HG03108 (cell line): Measurements from ENCODE around the gene RGL1.
"Not testable (repeated sequence)": the region's sequence is repeated elsewhere in the genome, so short reads cannot be mapped to it uniquely, and the experiment has no call there.

Source experiments
- ATAC-seq: cut with Tn5 transposase; IDR thresholded peaks from one replicate; pipeline ENCODE4 v1.9.1; 2021; ENCODE audit warnings: moderate library complexity; ENCODE audit not compliant: unreplicated experiment

The RGL1 gene

GRCh38 chr1:183783767-183784637 is 20.9 kb upstream of the RGL1 start:
- no peak for ATAC-seq

- not testable (repeated sequence) for ATAC-seq
Observed at GRCh38 chr1:183785921-183786320, 19.0 kb upstream of the RGL1 start.

- ATAC-seq, result no peak
Observed at GRCh38 chr1:183787704-183788103, 17.2 kb upstream of the RGL1 start.

- ATAC-seq, result no peak
Observed at GRCh38 chr1:183791319-183791718, 13.6 kb upstream of the RGL1 start.

- no peak for ATAC-seq
Observed at GRCh38 chr1:183792300-183792699, 12.6 kb upstream of the RGL1 start.

- ATAC-seq, result no peak
Observed at GRCh38 chr1:183794088-183794487, 10.8 kb upstream of the RGL1 start.

GRCh38 chr1:183800449-183800848 is 4.5 kb upstream of the RGL1 start:
- no peak for ATAC-seq

- ATAC-seq, result no peak
Observed at GRCh38 chr1:183801649-183802048, 3.3 kb upstream of the RGL1 start.

GRCh38 chr1:183804387-183804786 is 533 bp upstream of the RGL1 start:
- ATAC-seq, result no peak

- ATAC-seq, result no peak
Observed at GRCh38 chr1:183806125-183806524, 1.2 kb downstream of the RGL1 start.

- no peak for ATAC-seq
Observed at GRCh38 chr1:183806675-183807074, 1.8 kb downstream of the RGL1 start.

- ATAC-seq, result peak; percentile 62
Observed at GRCh38 chr1:183807549-183808168, 2.7 kb downstream of the RGL1 start.

- ATAC-seq, result no peak
Observed at GRCh38 chr1:183808296-183809027, 3.5 kb downstream of the RGL1 start.

- ATAC-seq, result no peak
Observed at GRCh38 chr1:183810121-183810520, 5.2 kb downstream of the RGL1 start.

- no peak for ATAC-seq
Observed at GRCh38 chr1:183810756-183811544, 6.0 kb downstream of the RGL1 start.

GRCh38 chr1:183812128-183812527 is 7.2 kb downstream of the RGL1 start:
- no peak for ATAC-seq

GRCh38 chr1:183812686-183813569 is 8.0 kb downstream of the RGL1 start:
- ATAC-seq, result no peak

GRCh38 chr1:183814121-183814681 is 9.3 kb downstream of the RGL1 start:
- no peak for ATAC-seq

GRCh38 chr1:183816110-183816509 is 11.2 kb downstream of the RGL1 start:
- ATAC-seq, result no peak
